C1 segment of cervical spinal cord (tissue), 14 donors: ENCODE measurements around the gene PRKCQ.
"Not testable (repeated sequence)": the region's sequence is repeated elsewhere in the genome, so short reads cannot be mapped to it uniquely, and the experiment has no call there.

Experiments used
- DNase-seq, 14 donors: peaks; one replicate each; lab custom pipeline; 2025; lab: John Stamatoyannopoulos, UW

The PRKCQ gene

GRCh38 chr10:6595499-6595898 lies 15.4 kb upstream of the PRKCQ start:
- no peak for DNase-seq

DNA sequence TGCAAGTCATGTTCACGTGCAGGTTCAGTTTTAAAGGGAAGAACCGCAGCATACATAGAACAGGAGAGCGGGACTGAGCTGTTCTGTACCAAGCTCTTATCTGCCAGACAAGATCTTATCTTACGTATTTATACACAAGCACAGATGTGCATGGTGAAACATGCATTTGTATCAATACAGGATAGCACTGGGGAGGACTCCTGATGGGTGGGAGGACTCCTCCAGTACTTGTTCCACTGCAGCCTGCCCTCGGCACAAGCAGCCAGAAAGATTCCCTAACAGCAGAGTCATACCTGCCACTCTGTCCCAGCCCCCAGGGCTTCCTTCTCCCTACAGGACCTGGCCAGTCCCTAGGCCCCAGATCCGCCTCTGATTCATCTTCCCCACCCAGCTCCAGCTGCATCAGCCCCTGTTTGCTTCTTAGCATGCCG lies 13.2 kb upstream of the PRKCQ start:
- no peak for DNase-seq

DNA sequence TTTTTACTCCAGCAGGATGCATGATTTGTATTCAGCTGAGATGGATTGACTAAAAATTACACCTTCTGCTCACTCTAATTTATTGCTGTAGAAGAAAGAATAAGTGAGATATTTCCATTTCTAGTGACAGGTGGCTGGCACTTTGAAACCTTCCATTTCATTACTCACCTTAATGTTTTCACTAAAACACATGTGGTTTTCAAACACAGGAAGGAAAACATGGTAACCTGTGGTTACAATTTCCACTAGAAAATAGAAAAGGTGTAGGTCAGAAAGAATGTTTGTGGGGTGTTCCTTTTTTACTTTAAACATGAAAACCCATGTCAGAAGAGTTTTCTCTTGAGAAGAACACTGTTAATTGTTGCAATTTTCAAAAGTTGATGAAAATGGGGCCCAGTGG lies 12.0 kb upstream of the PRKCQ start:
- no peak for DNase-seq

DNA sequence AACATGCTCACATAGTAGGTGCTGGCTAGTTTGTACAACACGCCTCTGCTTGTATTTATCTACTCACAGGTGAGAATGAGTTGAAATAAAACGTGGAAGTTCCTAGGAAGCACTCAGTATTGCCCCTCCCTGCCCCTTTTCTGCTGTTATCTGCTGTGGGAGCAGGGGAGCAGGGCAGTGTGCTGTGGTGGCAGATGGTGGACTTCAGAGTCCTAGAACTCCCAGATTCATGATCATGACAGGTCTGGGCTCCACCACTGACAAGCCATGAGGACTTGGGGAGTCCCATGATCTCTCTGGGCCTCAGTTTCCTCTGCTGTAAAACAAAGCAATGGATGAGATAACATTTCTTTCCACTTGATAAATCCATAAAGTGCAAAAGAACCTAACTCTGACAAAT lies 11.6 kb upstream of the PRKCQ start:
- no peak for DNase-seq

- no peak for DNase-seq
Observed at GRCh38 chr10:6590100-6590499, 10.0 kb upstream of the PRKCQ start.

DNA sequence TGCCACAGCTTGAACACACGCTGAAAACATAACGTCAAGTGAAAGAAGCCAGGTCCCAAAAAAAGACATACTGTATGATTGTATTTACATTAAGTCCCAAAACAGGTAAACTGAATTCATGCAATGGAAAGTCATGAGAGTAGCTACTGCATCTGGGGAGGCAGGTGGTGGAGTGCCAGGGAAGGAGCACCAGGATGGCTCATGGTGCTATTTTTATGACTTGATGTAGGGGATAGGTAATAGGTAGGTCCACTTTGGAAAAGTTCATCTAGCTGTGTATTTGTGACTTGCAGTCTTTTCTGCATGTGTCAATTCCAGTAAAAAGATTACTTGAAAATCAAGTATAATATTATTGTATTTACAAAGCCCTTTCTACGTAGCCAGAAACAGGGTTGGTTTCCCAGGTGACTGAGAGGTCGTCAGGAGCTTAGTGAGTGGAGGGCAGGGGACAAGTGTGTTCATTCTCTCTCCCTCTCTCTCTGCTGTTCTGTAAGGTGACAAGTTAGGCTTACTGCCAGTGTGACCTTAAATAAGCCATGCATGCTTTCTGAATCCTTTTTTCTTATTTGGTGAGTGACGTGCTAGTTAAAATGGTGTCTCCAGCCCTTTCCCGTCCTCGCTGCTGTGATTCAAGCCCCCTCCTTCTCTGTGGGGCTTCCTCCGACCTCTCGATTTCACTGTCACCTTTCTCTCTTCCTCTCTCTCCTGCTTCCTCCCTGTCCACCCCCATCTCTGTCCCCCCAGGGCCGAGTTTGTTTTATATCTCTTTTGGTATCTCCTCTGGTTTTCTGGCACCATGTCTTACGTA lies 9.4 kb upstream of the PRKCQ start:
- DNase-seq, result no peak

GRCh38 chr10:6588845-6589244 lies 8.8 kb upstream of the PRKCQ start:
- DNase-seq, result no peak

GRCh38 chr10:6588082-6588481 lies 8.0 kb upstream of the PRKCQ start:
- DNase-seq, result no peak

DNA sequence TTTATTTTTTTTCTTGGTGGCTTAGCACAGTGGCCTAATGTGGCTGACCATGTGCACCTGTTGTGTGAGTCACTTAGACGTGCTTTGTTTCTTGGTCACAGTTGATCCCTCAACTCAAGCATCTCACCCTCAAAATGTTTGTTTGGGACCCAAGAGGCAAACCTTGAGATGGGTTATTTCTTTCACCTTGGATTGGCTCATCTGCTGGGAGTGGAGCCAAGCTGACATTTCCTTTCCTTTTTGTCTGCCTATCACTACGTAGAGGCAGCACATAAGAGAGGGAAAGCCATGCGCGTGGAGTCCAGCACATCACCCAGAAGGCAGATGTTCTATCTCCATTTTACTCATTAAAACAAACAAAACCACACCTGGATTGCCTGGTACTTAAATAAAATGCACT lies 6.4 kb upstream of the PRKCQ start:
- DNase-seq, result peak in 1 of 14 donors; percentile 15

- no peak for DNase-seq
Observed at GRCh38 chr10:6583447-6583846, 3.4 kb upstream of the PRKCQ start.

- not testable (repeated sequence) for DNase-seq
Observed at GRCh38 chr10:6582913-6583312, 2.8 kb upstream of the PRKCQ start.

- no peak for DNase-seq
Observed at GRCh38 chr10:6582298-6582697, 2.2 kb upstream of the PRKCQ start.

DNA sequence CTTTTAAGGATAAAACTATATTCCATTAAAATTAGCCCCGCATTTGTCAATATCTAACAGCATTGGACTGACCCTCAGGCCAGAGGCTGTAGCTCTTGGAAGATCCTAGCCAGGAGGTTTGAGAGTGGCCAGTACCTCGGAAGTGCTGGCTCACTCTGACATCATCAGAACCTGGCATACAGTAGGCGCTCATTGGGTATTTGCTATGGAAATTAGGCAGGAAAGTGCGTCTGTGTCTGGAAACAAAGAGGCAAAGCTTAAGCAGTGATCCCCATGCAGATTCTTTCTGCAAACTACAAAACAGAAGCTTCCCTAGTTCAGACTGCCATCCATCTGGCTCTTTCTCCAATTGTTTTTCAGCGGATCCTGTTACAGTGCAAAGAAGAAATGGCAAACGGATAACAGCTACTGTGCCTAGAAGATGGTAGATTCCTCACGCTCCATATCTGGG lies 1.7 kb upstream of the PRKCQ start:
- no peak for DNase-seq

- not testable (repeated sequence) for DNase-seq
Observed at GRCh38 chr10:6581223-6581622, 1.1 kb upstream of the PRKCQ start.

GRCh38 chr10:6580279-6581029 lies 378 bp upstream of the PRKCQ start:
- peak in 12 of 14 donors; percentile 50 to 91 (median 68) for DNase-seq

DNA sequence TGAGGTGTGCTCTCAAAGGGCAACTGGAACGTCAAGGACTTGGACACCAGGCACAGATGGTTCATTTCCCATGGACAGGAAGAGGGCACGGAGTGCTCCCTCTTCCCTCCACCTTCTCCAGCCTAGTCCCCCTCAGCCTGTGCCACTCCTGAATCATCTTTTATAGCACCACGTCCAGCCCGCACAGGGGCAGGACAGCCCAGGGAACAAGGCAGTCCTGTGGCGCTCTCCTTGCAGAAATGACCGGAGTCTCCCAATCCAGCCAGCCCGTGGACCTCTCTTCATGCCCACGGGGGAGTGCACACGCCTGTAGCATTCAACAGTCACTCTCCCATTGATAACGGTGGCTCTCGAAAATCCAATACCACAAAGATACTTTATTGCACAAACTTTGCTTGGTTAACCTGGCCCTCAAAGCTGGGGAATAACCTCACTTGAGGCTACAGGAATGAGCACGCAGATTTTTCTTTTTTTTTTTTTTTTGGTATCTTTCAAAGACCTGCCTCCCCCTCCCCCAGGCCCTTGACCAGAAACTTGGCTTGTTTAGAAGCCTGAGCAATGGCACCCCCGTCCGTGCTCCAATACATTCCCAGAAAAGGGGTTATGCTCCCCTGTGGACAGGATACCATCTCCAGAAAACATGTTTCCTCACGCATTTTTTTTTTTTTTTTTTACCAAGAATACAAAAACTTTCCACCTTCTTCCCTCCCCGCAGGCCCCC lies 733 bp downstream of the PRKCQ start:
- no peak for DNase-seq

DNA sequence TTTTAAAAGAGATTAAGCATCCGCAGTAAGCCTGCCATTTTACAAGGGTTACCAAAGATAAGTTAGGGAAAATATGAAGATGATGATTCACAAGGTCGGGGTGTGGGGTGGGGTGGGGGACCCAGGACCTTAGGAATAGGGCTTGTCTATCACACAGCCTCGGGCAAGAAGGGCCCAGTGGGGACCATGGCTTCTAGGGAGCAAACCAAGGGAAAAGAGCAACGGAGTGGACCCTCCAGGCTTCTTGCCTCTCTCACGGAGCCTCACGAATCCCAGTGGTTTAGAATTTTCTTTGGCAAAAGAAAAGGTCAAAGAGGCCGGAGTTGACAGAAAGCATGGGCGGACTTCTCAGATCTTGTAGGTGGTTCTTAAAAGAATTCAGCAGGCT lies 1.3 kb downstream of the PRKCQ start:
- DNase-seq, result no peak

DNA sequence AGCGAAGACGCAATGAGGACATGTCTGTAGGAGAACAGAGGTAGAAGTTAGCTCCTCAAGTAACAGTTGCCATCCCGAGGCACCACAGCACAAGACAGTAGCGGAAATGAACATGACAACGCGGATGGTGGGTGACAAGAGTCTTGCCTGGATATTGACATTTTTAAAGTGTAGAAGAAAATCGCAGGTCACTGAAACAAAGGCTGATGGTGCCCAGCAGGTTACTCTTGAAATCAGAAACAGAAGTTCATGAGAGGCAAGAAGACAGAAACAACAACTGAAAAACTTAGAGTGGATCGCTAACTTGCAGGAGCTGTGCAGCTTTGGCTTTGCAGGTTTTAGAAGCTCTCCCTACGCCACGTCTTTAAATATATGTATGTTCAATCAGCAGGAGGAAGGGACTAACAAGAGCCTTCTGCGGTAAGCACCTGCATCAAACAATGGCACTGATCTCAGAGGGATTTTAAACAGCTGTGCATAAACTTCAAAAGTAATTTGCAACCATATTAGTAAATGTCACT lies 1.8 kb downstream of the PRKCQ start:
- no peak for DNase-seq

DNA sequence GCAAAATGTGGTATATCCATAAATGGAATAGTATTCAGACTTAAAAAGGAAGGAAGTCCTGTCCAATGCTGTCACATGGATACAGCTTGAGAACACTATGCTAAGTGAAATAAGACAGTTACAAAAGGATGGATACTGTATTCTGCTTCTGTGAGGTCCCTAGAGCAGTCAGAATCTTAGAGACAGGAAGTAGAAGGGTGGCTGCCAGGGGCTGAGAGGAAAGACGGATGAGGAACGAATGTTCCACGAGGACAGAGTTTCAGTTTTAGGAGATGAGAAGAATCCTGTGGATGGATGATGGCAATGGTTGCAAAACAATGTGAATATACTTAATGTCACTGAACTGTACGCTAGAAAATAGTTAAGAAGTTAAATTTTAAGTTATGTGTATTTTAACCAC lies 3.8 kb downstream of the PRKCQ start:
- no peak for DNase-seq

- no peak for DNase-seq
Observed at GRCh38 chr10:6574664-6575176, 5.4 kb downstream of the PRKCQ start.

- no peak for DNase-seq
Observed at GRCh38 chr10:6570893-6571292, 9.2 kb downstream of the PRKCQ start.

DNA sequence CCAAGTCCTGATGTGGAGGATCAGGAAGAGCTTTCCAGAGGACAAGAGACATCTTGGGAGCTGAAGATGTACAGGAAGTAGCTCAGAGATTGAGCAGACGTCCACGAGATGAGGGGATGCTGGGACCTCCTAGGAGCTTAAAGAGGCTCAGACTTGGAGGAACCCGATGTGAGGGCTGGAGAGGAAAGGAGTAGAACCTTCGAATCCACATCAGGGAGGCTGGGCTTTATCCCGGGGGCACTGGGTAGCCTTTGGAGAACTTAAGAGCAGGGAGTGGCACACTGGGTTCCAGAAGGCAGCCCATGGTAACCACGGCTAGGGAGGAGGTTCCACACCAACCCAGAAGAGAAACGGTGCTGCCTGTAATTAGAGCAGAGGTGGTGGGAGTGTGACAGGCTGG lies 10.8 kb downstream of the PRKCQ start:
- no peak for DNase-seq
